K562 (cell line): ENCODE results near the gene MYL10. TPM values are rescaled to one million over a fixed set of nuclear protein-coding genes. Genes with fewer than 3 reads are reported as not detected.

Source experiments
- ATAC-seq: fragments of 200-7000 bp; cut with Tn5 transposase; 3 replicates; pipeline ENCODE4 v1.9.1; 2020; ENCODE audit warnings: moderate library complexity
- BruUV-seq: library from RNA; stranded (reverse); fragments of 400-500 nt; replicated peaks from 2 replicates; lab custom pipeline; 2021; lab: Mats Ljungman, UMichigan
- CTCF ChIA-PET: fragments of 300-600 bp; formaldehyde crosslinking; extraction: SDS; loops from one replicate; lab custom pipeline; 2021; ENCODE audit warnings: low intra/inter-chr PET ratio; lab: Yijun Ruan, JAX
- POLR2A ChIA-PET: fragments of 300-600, 350-650 bp; sonication (Branson Sonifier 250); formaldehyde crosslinking; extraction: SDS; loops from one replicate; lab custom pipeline; 2021; ENCODE audit warnings: antibody characterized with exemption, inconsistent platforms; lab: Yijun Ruan, JAX
- DNase-seq, 4 experiments: peaks; one replicate each; pipeline versions ENCODE4 v3.0.0 to v3.0.0-alpha.2; 2011 to 2018; ENCODE audit warnings: low spot score in 3 of 4, mixed read lengths in 3 of 4; ENCODE audit errors: extremely low read depth in 1 of 4
- FAIRE-seq: peaks from 2 replicates; lab custom pipeline; 2011; peaks lifted over from hg19 to GRCh38; lab: Jason Lieb, UNC
- H2AFZ ChIP-seq: 2 replicates; pipeline ENCODE4 v1.6.0; 2011; ENCODE audit warnings: low read depth, low read length, control low read depth, inconsistent platforms
- H3K27ac ChIP-seq: fragments of 200-600 bp; 3 replicates; pipeline ENCODE4 v1.8.0; 2011; ENCODE audit warnings: low read depth, mild to moderate bottlenecking, control low read depth, inconsistent platforms, low read length, moderate library complexity, mixed read lengths; ENCODE audit errors: extremely low read depth
- H3K27me3 ChIP-seq, 2 experiments: fragments of 300-600 bp in 1 of 2; 2 replicates in 1 of 2; 3 replicates in 1 of 2; pipeline versions ENCODE4 v1.6.0 to v1.8.0; 2011; ENCODE audit warnings: inconsistent platforms in 2 of 2, low read length in 2 of 2, mild to moderate bottlenecking in 1 of 2, mixed read lengths in 1 of 2, moderate library complexity in 1 of 2; ENCODE audit not compliant: control insufficient read depth in 2 of 2, insufficient read depth in 2 of 2
- H3K36me3 ChIP-seq: fragments of 300-600 bp; 3 replicates; pipeline ENCODE4 v1.8.0; 2011; ENCODE audit warnings: mild to moderate bottlenecking, low read length, inconsistent platforms; ENCODE audit not compliant: control insufficient read depth, insufficient read depth
- H3K4me1 ChIP-seq, 2 experiments: fragments of 200-600 bp in 1 of 2; replicated peaks in 1 of 2; 2 replicates in 1 of 2; 3 replicates in 1 of 2; pipeline versions ENCODE4 v1.5.1 to v1.8.0; 2011; ENCODE audit warnings: inconsistent platforms in 2 of 2, low read length in 2 of 2, mild to moderate bottlenecking in 1 of 2, mixed read lengths in 1 of 2, moderate library complexity in 1 of 2; ENCODE audit not compliant: control insufficient read depth in 2 of 2, insufficient read depth in 2 of 2
- H3K4me2 ChIP-seq: 2 replicates; pipeline ENCODE4 v1.6.1; 2011; ENCODE audit warnings: low read length, control low read depth, inconsistent platforms, mixed read lengths; ENCODE audit not compliant: insufficient read depth
- H3K4me3 ChIP-seq: fragments of 200-600 bp; sonication (generic), shearing (Covaris generic); 2 replicates; pipeline ENCODE4 v1.5.1; 2016; ENCODE audit warnings: control low read depth, inconsistent platforms
- H3K79me2 ChIP-seq: fragments of 200-600 bp; 3 replicates; pipeline ENCODE4 v1.8.0; 2011; ENCODE audit warnings: low read length, inconsistent platforms; ENCODE audit not compliant: control insufficient read depth, insufficient read depth
- H3K9ac ChIP-seq, 2 experiments: 2 replicates each; pipeline versions ENCODE4 v1.6.0 to v1.6.1; 2011; ENCODE audit warnings: low read depth in 2 of 2, low read length in 2 of 2, control low read depth in 1 of 2, inconsistent platforms in 1 of 2, mild to moderate bottlenecking in 1 of 2, mixed read lengths in 1 of 2; ENCODE audit not compliant: insufficient read depth in 1 of 2
- H3K9me1 ChIP-seq: one replicate; pipeline ENCODE4 v1.6.0; 2011; ENCODE audit warnings: inconsistent platforms, mild to moderate bottlenecking, low read length, moderate library complexity; ENCODE audit not compliant: control insufficient read depth, insufficient read depth
- H3K9me3 ChIP-seq: replicated peaks from 2 replicates; pipeline ENCODE4 v1.5.1; 2011; ENCODE audit warnings: low read depth, low read length, inconsistent platforms; ENCODE audit not compliant: control insufficient read depth, insufficient read depth
- H4K20me1 ChIP-seq: replicated peaks from 2 replicates; pipeline ENCODE4 v1.6.1; 2011; ENCODE audit warnings: low read length, inconsistent platforms, mixed read lengths; ENCODE audit not compliant: control insufficient read depth, insufficient read depth
- FOXP4 ChIP-seq: sonication (generic); formaldehyde crosslinking; IDR thresholded peaks from 2 replicates; pipeline ENCODE4 v1.8.0; 2022; ENCODE audit warnings: mild to moderate bottlenecking, missing genetic modification reagents, borderline replicate concordance
- NRF1 ChIP-seq, 2 experiments: fragments of 450-650 bp; IDR thresholded peaks in 1 of 2; conservative IDR thresholded peaks in 1 of 2; 2 replicates each; pipeline ENCODE4 v1.6.1; 2014; ENCODE audit warnings: mild to moderate bottlenecking in 2 of 2
- ZBTB7A ChIP-seq: IDR thresholded peaks from 2 replicates; pipeline ENCODE4 v1.6.1; 2011; ENCODE audit warnings: low read depth, mild to moderate bottlenecking, low read length, moderate library complexity, borderline replicate concordance; ENCODE audit not compliant: control insufficient read depth
- WGBS: fragments of 100-300 bp; shearing (Covaris generic); methylation state at CpG from one replicate; pipeline ENCODE4 v1.1.6; 2016; ENCODE audit warnings: low coverage, mixed read lengths; ENCODE audit not compliant: insufficient coverage; ENCODE audit errors: missing lambda C conversion rate; 5-methylcytosine and 5-hydroxymethylcytosine counted together
- in situ Hi-C: fragments of 300-500 bp; cut with MboI; formaldehyde crosslinking; loops from 4 replicates; pipeline ENCODE4 v1.15.0; 2018; ENCODE audit warnings: inconsistent platforms, mixed read lengths
- intact Hi-C: fragments of 100-400 bp; cut with micrococcal nuclease; formaldehyde crosslinking; loops from 2 replicates; pipeline ENCODE4 v1.14.2; 2022
- polyA plus RNA-seq, 8 experiments: library from polyadenylated mRNA; depleted of rRNA in 4 of 8; stranded (reverse) in 5 of 8; unstranded in 3 of 8; fragments of >200 nt; fragmentation: Nextera tagmentation in 2 of 8; fragmentation: Illumina TruSeq in 1 of 8; extraction: Ambion mirVana in 2 of 8; extraction: Trizol in 1 of 8; gene quantifications; 2 replicates each; pipeline versions ENCODE4 v1.2.1 to v1.2.3, GENCODE V29; 2011 to 2014; ENCODE audit warnings: inconsistent platforms in 1 of 8, missing spikeins in 1 of 8
- total RNA-seq, 7 experiments: library from RNA; depleted of rRNA in 6 of 7; stranded (reverse); fragments of >200 nt in 6 of 7; fragmentation: Illumina TruSeq in 2 of 7; extraction: Trizol in 2 of 7; gene quantifications; 2 replicates each; pipeline versions ENCODE4 v1.2.1 to v1.2.3, GENCODE V29; 2011 to 2021; ENCODE audit warnings: low replicate concordance in 1 of 7

Gene MYL10
- total and polyA plus RNA-seq, 9 of the 15 experiments (the other 6 are each of a cell fraction or from before 2014, with no cell fraction given) = not detected

GRCh38 chr7:101677391-101677790, 48.3 kb upstream of the MYL10 start:
- TF ChIP-seq FOXP4 (no peak), NRF1 (conservative IDR thresholded peaks at IDR 0.05 in 1 of 2, IDR thresholded peaks at IDR 0.05 in 1 of 2) (peak; percentile 85 to 88), ZBTB7A (peak; percentile 31; the same call in 1 of the 2 replicates)
- CTCF ChIA-PET = no interaction called here
- FAIRE-seq (peak; percentile 51), ATAC-seq (peak; percentile 64), DNase-seq (peak in 2 of 4 experiments; percentile 50 to 53)
- no TSS peak for BruUV-seq
- intact Hi-C loops (loop anchor here (2.0 to 5.0 kb wide), 2 partner anchors 75 to 135 kb away; no protein-coding TSS in a partner anchor), in situ Hi-C loops (no loop called here)
- H3K9me1 ChIP-seq = no peaks in the 10 kb centered on the region
- H3K79me2 ChIP-seq = no peaks in the 10 kb centered on the region
- 11% methylated on average over 10 of the region's 10 CpGs for WGBS
- peaks cover 0 to 15% of the 10 kb centered on the region in 2 experiments; a peak in 2 of 5 replicates for H3K27me3 ChIP-seq
- H3K9ac ChIP-seq = peak overlapping the region; percentile 12 to 83; a peak in 3 of 4 replicates
- no peak overlapping the region for H3K27ac ChIP-seq
- H3K4me3 ChIP-seq = peak overlapping the region; percentile 10; the same call in 1 of the 2 replicates
- H3K4me2 ChIP-seq = peak overlapping the region; percentile 49
- POLR2A ChIA-PET = no interaction called here
- no peaks in the 10 kb centered on the region for H3K36me3 ChIP-seq
- H2AFZ ChIP-seq = peak overlapping the region; percentile 77
- peaks cover 0 to 11% of the 10 kb centered on the region in 2 experiments; a peak in 1 of 5 replicates for H3K4me1 ChIP-seq
- H4K20me1 ChIP-seq = no peaks in the 10 kb centered on the region
- no peaks in the 10 kb centered on the region for H3K9me3 ChIP-seq
